Transverse colon (tissue), 4 donors: ENCODE measurements around the gene RBM19. TPM values are rescaled to one million over a fixed set of nuclear protein-coding genes. Genes with fewer than 3 reads are reported as not detected.

Experiments used
- DNase-seq: peaks from one replicate; pipeline ENCODE4 v3.0.0-alpha.2; 2019
- H3K27ac ChIP-seq, 4 donors: fragments of 200-600 bp; sonication (generic); 2 replicates each; pipeline ENCODE4 v1.5.1; 2016 to 2018; ENCODE audit warnings: inconsistent platforms in 4 of 4
- H3K27me3 ChIP-seq: fragments of 200-600 bp; sonication (generic); 2 replicates; pipeline ENCODE4 v1.5.1; 2017; ENCODE audit warnings: inconsistent platforms
- H3K36me3 ChIP-seq, 4 donors: fragments of 200-600 bp; sonication (generic); 2 replicates each; pipeline ENCODE4 v1.5.1; 2017 to 2019; ENCODE audit warnings: inconsistent platforms in 4 of 4
- H3K4me1 ChIP-seq, 4 donors: fragments of 200-600 bp; sonication (generic); 2 replicates each; pipeline ENCODE4 v1.5.1; 2017 to 2020; ENCODE audit warnings: inconsistent platforms in 4 of 4
- H3K4me3 ChIP-seq, 4 donors: fragments of 200-600 bp; sonication (generic); 1 replicate in 1 of 4; 2 replicates in 3 of 4; pipeline versions ENCODE4 v1.5.1 to v1.6.1; 2017 to 2019; ENCODE audit warnings: inconsistent platforms in 4 of 4
- H3K9me3 ChIP-seq, 2 donors: fragments of 200-600 bp; sonication (generic); 2 replicates each; pipeline ENCODE4 v1.5.1; 2017 to 2019; ENCODE audit warnings: inconsistent platforms in 2 of 2
- EP300 ChIP-seq: sonication (generic); formaldehyde crosslinking; IDR thresholded peaks from one replicate; pipeline ENCODE4 v1.6.1; 2017; ENCODE audit warnings: antibody characterized with exemption, low read depth
- POLR2A ChIP-seq: fragments of 450-650 bp; IDR thresholded peaks from one replicate; pipeline ENCODE4 v1.6.1; 2016; ENCODE audit warnings: antibody characterized with exemption, mild to moderate bottlenecking, moderate library complexity
- POLR2AphosphoS5 ChIP-seq, 3 donors: sonication (generic); formaldehyde crosslinking; IDR thresholded peaks; one replicate each; pipeline ENCODE4 v1.6.1; 2016; ENCODE audit warnings: antibody characterized with exemption in 3 of 3
- WGBS, 2 donors: methylation state at CpG; one replicate each; pipeline ENCODE4 v1.1.5; 2018; ENCODE audit warnings: low coverage in 1 of 2; 5-methylcytosine and 5-hydroxymethylcytosine counted together
- in situ Hi-C, 4 donors: fragments of 200-750 bp; cut with MboI; loops; one replicate each; pipeline versions ENCODE4 v1.15.0 to v1.15.1; 2017; ENCODE audit warnings: low sequenced_read_pairs in 3 of 4, low pct_ligation_motif_present in 1 of 4, low pct_unique_long_range_greater_than_20kb in 1 of 4
- intact Hi-C: fragments of 100-400 bp; cut with DNase I; formaldehyde crosslinking; loops from one replicate; pipeline ENCODE4 v1.15.1; 2023; ENCODE audit warnings: low total_unique reads
- total RNA-seq, 4 donors: library from RNA; depleted of rRNA; stranded (reverse); fragments of >200 nt; gene quantifications; one replicate each; pipeline ENCODE4 v1.1.0, GENCODE V29; 2016
- TF ChIP-seq, protein P1 (sequence below), 5 experiments: fragments of 200-600 bp in 3 of 5; fragments of 450-650 bp in 2 of 5; sonication (generic) in 3 of 5; IDR thresholded peaks; 1 replicate in 2 of 5; 2 replicates in 3 of 5; pipeline ENCODE4 v1.5.1; 2016 to 2017; ENCODE audit warnings: antibody characterized with exemption in 5 of 5, inconsistent platforms in 3 of 5, mild to moderate bottlenecking in 2 of 5, moderate library complexity in 1 of 5

RBM19 gene
- total RNA-seq, 4 donors from 2014 or later = 24.3 to 96.1 (median 28.7) TPM

DNA sequence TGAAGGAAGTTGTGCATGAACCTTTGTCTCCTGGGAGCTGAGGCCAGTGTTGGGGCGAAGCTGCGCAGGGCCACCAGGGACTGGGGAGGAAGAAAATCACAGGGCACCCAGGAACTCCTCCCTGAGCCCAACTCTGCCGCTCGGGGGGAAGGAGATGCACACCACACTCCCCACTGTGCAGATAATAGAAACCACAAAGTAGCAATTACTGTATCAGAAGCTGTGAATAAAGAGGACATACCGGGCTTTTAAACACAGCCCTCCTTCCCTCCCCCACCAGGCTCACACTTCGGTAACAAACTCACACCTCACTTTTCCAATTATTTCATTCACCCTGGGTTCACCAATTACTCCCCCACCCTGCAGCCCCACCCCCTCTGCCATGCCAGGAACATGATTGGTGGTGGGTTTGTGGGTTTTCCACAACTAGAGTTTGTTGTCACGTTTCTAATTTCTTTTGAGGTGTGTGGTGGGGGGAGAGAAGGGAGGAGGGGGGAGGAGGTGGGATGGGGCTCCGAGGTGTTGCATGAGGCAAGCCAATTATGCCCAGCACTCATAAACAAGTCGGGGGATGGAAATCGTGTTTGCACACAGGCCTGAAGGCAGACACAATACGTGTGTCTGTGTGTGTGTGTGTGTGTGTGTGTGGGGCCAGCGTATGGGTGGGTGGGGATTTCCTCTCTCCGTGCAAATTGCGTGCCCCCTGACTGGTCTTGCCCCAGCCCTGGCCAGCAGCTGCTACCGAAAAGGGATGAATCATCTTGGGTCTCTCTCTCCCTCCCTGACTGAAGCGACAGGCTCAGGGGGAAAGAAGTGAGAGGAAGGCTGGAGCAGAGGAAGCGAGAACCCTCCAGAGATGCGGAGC is 103.3 kb downstream of the RBM19 start:
- Histone ChIP-seq H3K9me3 (no peaks in the 10 kb centered on the region), H3K27me3 (no peaks in the 10 kb centered on the region), H3K36me3 (peaks cover 0 to 8% (median 0%) of the 10 kb centered on the region in 4 donors), H3K4me3 (no peak overlapping the region), H3K27ac (no peak overlapping the region), H3K4me1 (no peaks in the 10 kb centered on the region)
- intact Hi-C loops (no loop called here), in situ Hi-C loops (no loop called here)
- WGBS, 2 donors = 47 to 72% methylated on average over 5 to 18 of the region's 18 CpGs
- TF ChIP-seq POLR2AphosphoS5 (IDR thresholded peaks at IDR 0.05) = no peak
- no peak for TF ChIP-seq POLR2A
- no peak for TF ChIP-seq EP300
- TF ChIP-seq, protein P1, sequence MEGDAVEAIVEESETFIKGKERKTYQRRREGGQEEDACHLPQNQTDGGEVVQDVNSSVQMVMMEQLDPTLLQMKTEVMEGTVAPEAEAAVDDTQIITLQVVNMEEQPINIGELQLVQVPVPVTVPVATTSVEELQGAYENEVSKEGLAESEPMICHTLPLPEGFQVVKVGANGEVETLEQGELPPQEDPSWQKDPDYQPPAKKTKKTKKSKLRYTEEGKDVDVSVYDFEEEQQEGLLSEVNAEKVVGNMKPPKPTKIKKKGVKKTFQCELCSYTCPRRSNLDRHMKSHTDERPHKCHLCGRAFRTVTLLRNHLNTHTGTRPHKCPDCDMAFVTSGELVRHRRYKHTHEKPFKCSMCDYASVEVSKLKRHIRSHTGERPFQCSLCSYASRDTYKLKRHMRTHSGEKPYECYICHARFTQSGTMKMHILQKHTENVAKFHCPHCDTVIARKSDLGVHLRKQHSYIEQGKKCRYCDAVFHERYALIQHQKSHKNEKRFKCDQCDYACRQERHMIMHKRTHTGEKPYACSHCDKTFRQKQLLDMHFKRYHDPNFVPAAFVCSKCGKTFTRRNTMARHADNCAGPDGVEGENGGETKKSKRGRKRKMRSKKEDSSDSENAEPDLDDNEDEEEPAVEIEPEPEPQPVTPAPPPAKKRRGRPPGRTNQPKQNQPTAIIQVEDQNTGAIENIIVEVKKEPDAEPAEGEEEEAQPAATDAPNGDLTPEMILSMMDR (IDR thresholded peaks at IDR 0.05) = no peak
- DNase-seq = no peak

DNA sequence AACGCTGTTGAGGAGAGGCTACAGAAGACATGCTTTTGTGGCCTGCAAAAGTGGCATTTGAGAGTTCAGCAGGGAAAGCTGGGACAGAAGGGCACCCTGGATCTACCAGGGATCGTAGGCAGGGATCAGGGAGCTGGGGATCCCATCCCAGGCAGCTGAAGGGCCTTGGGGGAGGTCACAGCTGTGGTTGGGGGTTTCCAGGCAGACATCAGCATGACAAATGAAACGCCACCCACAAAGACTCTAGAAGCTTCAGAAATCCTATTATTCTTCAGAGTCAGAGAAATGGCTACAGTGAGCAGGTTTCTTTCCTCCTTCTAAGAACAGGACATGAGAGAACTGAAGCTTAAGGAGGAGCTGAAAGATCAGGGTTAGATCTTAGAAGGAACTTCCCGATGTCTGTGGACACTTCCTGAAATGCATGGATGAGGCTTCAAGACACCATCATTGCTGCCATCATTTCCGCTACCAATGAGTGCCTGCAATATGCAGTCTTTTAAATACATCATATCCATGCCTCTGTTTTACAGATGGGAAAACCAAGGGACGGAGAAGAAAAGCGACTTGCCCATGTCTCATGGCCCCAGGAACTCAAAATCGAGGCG is 104.3 kb downstream of the RBM19 start:
- in situ Hi-C loops (no loop called here), intact Hi-C loops (no loop called here)
- 93 to 98% methylated on average over 6 to 9 of the region's 9 CpGs for WGBS, 2 donors
- Histone ChIP-seq H3K4me1 (no peaks in the 10 kb centered on the region), H3K4me3 (no peak overlapping the region), H3K27me3 (no peaks in the 10 kb centered on the region), H3K27ac (no peak overlapping the region), H3K9me3 (no peaks in the 10 kb centered on the region), H3K36me3 (peaks cover 0 to 9% (median 0%) of the 10 kb centered on the region in 4 donors)
- no peak for DNase-seq
- TF ChIP-seq EP300 (no peak), POLR2A (no peak), POLR2AphosphoS5 (IDR thresholded peaks at IDR 0.05) (no peak)
- TF ChIP-seq, protein P1 (IDR thresholded peaks at IDR 0.05) = no peak

DNA sequence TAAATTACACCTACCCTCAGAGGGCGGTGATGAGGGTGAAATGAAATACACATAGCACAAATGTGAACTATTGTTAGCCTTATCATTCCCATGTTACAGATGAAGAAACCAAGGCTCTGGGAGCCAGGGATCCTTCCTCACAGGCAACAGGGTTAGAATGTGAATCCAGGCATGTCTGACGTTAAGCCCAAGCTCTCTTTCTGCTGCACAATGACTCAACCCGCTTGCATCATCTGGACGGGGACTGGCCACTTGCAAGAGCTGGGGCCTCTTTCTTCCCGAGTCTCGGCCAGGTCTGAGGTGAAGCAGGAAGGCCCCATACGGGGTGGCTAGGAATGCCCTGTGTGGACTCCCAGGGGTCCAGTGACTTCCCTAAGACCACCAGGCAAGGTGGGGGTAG is 105.2 kb downstream of the RBM19 start:
- Histone ChIP-seq H3K4me3 (no peak overlapping the region), H3K36me3 (peaks cover 0 to 9% (median 0%) of the 10 kb centered on the region in 4 donors), H3K27me3 (no peaks in the 10 kb centered on the region), H3K4me1 (no peaks in the 10 kb centered on the region), H3K27ac (no peak overlapping the region), H3K9me3 (no peaks in the 10 kb centered on the region)
- WGBS, 2 donors = 83 to 96% methylated on average over 3 to 7 of the region's 7 CpGs
- TF ChIP-seq POLR2AphosphoS5 (IDR thresholded peaks at IDR 0.05) (no peak), EP300 (no peak), POLR2A (no peak)
- TF ChIP-seq, protein P1 (IDR thresholded peaks at IDR 0.05) = no peak
- DNase-seq = no peak
- intact Hi-C loops = no loop called here
- in situ Hi-C loops = no loop called here

DNA sequence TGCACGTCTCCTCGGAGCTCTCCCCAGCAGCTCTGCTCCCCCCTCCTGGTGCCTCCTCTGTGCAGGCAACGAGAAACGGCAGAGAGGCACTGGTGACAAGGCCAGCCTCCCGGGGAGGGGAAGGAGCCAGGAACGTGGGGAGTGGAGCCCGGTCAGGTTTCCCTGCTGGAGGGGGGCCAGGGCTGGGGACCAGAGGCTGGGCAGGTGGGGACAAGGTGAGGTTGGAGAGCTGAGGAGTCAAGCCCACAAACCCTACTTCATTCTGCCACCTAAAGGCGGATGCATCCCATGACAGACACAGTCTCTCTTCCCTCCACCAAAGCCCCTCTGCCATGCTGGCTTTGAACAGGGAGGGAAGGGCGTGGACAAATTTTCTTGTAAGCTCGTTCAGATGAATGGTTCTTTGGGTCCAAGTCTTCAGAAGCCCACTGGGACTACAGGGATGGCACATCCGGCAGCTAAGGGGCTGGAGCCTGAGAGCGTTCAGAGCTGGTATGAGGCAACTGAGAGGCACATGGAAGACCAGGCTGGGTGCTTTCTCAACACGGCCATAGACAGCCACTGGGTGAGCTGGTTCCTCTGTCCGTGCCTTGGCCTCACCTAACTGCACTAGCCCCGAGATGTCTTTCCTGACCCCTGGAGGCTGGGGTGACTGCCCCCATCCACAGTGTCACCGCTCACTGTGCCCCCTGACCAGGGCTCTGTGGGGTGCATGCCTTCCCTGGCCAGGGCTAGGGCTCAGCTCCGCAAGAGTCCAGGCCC is 105.9 kb downstream of the RBM19 start:
- intact Hi-C loops = no loop called here
- DNase-seq = no peak
- H3K27me3 ChIP-seq = no peaks in the 10 kb centered on the region
- 91% methylated on average over 17 of the region's 17 CpGs; no CpG with 5 or more reads in 1 of the 2 donors for WGBS, 2 donors
- no peak overlapping the region for H3K4me3 ChIP-seq
- H3K27ac ChIP-seq = no peak overlapping the region
- H3K4me1 ChIP-seq = no peaks in the 10 kb centered on the region
- H3K9me3 ChIP-seq = no peaks in the 10 kb centered on the region
- H3K36me3 ChIP-seq = peaks cover 0 to 9% (median 0%) of the 10 kb centered on the region in 4 donors
- TF ChIP-seq POLR2A (no peak), EP300 (no peak), POLR2AphosphoS5 (IDR thresholded peaks at IDR 0.05) (no peak)
- TF ChIP-seq, protein P1 (IDR thresholded peaks at IDR 0.05) = no peak
- in situ Hi-C loops = no loop called here
